ENCODE data around the gene PRUNE2. TPM values are rescaled to one million over a fixed set of nuclear protein-coding genes. Genes with fewer than 3 reads are reported as not detected.
"Not testable (repeated sequence)": the region's sequence is repeated elsewhere in the genome, so short reads cannot be mapped to it uniquely, and the experiment has no call there.

The PRUNE2 gene, protein sequence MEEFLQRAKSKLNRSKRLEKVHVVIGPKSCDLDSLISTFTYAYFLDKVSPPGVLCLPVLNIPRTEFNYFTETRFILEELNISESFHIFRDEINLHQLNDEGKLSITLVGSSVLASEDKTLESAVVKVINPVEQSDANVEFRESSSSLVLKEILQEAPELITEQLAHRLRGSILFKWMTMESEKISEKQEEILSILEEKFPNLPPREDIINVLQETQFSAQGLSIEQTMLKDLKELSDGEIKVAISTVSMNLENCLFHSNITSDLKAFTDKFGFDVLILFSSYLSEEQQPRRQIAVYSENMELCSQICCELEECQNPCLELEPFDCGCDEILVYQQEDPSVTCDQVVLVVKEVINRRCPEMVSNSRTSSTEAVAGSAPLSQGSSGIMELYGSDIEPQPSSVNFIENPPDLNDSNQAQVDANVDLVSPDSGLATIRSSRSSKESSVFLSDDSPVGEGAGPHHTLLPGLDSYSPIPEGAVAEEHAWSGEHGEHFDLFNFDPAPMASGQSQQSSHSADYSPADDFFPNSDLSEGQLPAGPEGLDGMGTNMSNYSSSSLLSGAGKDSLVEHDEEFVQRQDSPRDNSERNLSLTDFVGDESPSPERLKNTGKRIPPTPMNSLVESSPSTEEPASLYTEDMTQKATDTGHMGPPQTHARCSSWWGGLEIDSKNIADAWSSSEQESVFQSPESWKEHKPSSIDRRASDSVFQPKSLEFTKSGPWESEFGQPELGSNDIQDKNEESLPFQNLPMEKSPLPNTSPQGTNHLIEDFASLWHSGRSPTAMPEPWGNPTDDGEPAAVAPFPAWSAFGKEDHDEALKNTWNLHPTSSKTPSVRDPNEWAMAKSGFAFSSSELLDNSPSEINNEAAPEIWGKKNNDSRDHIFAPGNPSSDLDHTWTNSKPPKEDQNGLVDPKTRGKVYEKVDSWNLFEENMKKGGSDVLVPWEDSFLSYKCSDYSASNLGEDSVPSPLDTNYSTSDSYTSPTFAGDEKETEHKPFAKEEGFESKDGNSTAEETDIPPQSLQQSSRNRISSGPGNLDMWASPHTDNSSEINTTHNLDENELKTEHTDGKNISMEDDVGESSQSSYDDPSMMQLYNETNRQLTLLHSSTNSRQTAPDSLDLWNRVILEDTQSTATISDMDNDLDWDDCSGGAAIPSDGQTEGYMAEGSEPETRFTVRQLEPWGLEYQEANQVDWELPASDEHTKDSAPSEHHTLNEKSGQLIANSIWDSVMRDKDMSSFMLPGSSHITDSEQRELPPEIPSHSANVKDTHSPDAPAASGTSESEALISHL (N-terminal part only)
- polyA plus RNA-seq, result not detected

GRCh38 chr9:76905791-76906646, at the start of gene PRUNE2:
TSS of gene PRUNE2 (minus strand) at chr9:76906114. CDS start at chr9:76905963, 151 bp downstream.
- no peak within 1 kb of the TSS for H3K27ac Mint-ChIP-seq
- peak within 1 kb of the TSS in 2 of 4 donors; percentile 78 to 84 for H3K4me3 Mint-ChIP-seq
- H3K36me3 Mint-ChIP-seq, result peaks cover 2% of the 10 kb centered on the region
- H3K4me1 Mint-ChIP-seq, result peaks cover 0 to 3% (median 2%) of the 10 kb centered on the region in 3 donors
- peaks cover 0 to 2% (median 2%) of the 10 kb centered on the region in 3 donors for H3K9me3 Mint-ChIP-seq
- peaks cover 34% of the 10 kb centered on the region for H3K27me3 Mint-ChIP-seq

- H3K27ac Mint-ChIP-seq, result not testable (repeated sequence)
Measured at GRCh38 chr9:76955406-76955805, 49.5 kb upstream of the PRUNE2 start.

DNA sequence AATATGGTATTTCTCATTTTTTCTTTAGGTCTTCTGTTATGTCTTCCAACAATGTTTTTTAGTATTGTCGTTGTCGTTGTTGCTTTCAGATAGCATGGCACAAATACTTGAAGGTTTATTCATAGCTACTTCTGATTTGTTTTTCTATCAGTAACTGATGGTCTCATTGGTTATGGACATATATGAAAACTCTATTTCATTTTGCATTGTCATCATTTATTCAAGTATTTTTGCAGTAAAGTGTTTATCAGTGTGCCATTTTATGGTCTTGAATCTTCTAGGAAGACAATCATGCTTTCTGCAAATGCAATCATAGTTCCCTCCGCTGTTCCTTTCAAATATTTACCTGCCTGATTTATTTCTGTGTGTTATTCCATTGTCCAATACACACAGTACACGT, 44.0 kb upstream of the PRUNE2 start:
- Mint-ChIP-seq H3K27me3 (peaks cover 2% of the 10 kb centered on the region), H3K4me3 (no peak overlapping the region), H3K4me1 (no peaks in the 10 kb centered on the region), H3K36me3 (peaks cover 2% of the 10 kb centered on the region), H3K27ac (no peak overlapping the region), H3K9me3 (peaks cover 3 to 9% (median 4%) of the 10 kb centered on the region in 3 donors)

More at GRCh38 chr9:76955406-76955805, 49.5 kb upstream of the PRUNE2 start:
- not testable (repeated sequence) for H3K4me1 Mint-ChIP-seq, H3K27me3 Mint-ChIP-seq, H3K9me3 Mint-ChIP-seq, H3K36me3 Mint-ChIP-seq
- H3K4me3 Mint-ChIP-seq, result peak overlapping the region in 1 of 4 donors; percentile 21

GRCh38 chr9:76944011-76944410, 38.1 kb upstream of the PRUNE2 start:
- no peaks in the 10 kb centered on the region for H3K9me3 Mint-ChIP-seq
- H3K27me3 Mint-ChIP-seq, result no peaks in the 10 kb centered on the region
- no peak overlapping the region for H3K27ac Mint-ChIP-seq
- H3K36me3 Mint-ChIP-seq, result no peaks in the 10 kb centered on the region
- H3K4me3 Mint-ChIP-seq, result no peak overlapping the region
- no peaks in the 10 kb centered on the region for H3K4me1 Mint-ChIP-seq

DNA sequence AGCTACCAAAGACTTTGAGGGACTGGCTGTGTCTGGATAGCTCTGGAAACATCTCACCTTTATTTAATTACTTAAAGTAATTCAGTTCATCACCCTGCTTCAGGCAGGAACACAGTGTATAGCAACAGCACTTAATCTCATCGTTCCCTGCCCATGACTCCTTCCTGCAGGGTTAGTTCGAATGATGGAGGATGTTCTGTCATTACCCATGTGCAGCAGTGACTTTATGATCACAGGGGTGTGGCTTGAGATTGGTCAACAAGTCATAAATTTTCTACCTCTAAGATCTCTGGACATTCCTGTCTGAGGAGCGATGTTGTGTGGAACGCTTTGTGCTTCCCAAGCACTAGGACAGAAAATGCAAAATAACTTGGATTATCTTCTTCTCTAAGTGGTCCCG, 37.1 kb upstream of the PRUNE2 start:
- Mint-ChIP-seq H3K27ac (no peak overlapping the region), H3K27me3 (no peaks in the 10 kb centered on the region), H3K36me3 (no peaks in the 10 kb centered on the region), H3K4me3 (no peak overlapping the region), H3K9me3 (no peaks in the 10 kb centered on the region), H3K4me1 (no peaks in the 10 kb centered on the region)

- Mint-ChIP-seq H3K27me3 (peaks cover 2% of the 10 kb centered on the region), H3K4me1 (no peaks in the 10 kb centered on the region), H3K27ac (no peak overlapping the region), H3K4me3 (no peak overlapping the region), H3K9me3 (peaks cover 0 to 4% (median 0%) of the 10 kb centered on the region in 3 donors), H3K36me3 (no peaks in the 10 kb centered on the region)
Measured at GRCh38 chr9:76932757-76933156, 26.8 kb upstream of the PRUNE2 start.

DNA sequence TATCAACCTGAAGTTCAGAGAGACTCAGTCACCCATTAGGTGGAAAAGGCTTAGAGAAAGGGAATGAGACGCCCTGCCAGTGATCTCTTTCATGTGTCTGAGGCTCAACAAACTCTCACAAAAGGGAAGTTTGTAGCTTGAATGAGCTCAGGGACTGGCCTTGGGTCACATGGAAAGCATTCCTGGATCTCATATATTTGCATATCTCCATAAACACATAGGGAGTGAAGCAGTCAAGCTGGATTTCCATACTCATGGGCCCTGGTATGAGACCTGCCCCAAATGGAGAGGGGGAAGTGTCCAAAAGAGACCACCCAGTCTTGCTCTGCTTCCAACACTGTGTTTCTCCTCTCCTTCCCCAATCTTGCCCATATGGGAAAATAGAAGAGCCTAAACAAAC, 26.4 kb upstream of the PRUNE2 start:
- Mint-ChIP-seq H3K27ac (no peak overlapping the region), H3K9me3 (peaks cover 0 to 4% (median 0%) of the 10 kb centered on the region in 3 donors), H3K36me3 (no peaks in the 10 kb centered on the region), H3K4me1 (no peaks in the 10 kb centered on the region), H3K27me3 (peaks cover 2% of the 10 kb centered on the region), H3K4me3 (no peak overlapping the region)

DNA sequence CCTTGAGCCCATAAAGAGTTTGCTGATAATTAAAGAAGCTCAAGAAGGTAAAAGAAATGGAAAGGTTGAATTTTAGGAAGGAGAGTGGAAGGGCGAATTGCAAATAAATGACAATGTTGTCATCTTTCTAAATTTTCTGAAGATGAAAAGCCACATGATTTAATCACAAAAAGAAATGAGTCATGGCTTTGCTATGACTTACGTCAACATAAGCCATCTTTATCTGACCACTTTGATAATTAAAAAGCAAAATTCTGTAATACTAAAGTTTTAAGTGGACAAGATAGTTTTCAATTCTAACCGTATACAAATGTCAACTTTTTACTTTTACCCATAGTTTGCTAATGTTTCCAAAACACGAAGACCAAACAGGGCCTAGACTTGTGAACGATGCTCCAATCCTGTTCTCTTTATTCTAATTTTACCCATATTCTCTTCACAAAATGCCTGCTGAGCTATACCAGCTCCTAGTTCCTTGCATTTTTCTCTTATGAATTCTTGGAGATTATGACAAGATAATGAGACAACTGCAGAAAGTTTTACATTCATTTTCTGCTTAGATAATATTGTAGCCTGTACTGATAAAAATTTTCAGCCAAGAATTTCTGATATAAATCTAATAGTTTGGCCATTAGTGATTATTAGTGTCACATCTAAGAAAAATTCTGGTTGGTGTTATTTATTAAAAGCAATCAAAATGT, 21.8 kb upstream of the PRUNE2 start:
- Mint-ChIP-seq H3K27me3 (peaks cover 3% of the 10 kb centered on the region), H3K9me3 (peaks cover 0 to 5% (median 4%) of the 10 kb centered on the region in 3 donors), H3K4me3 (no peak overlapping the region), H3K36me3 (no peaks in the 10 kb centered on the region), H3K27ac (no peak overlapping the region), H3K4me1 (no peaks in the 10 kb centered on the region)

DNA sequence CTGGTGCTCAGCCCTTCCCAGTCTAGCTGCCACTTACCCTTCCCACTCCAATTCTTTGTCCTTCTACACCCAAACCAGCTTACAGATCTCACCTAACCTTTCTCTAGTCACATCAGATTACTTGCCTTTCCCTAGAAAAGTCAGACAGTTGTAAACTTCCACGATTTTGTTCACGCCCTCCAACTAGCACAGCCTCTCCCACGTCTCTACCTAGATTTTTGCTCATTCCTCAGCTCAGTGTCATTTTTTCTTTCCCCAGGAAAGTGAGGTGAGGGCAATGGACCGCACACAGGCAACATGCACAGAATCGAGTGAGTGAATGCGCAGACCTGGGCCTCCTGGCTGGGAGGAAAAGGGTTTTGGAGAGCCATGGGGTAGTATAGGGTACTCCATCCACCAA, 20.9 kb upstream of the PRUNE2 start:
- Mint-ChIP-seq H3K4me3 (no peak overlapping the region), H3K9me3 (peaks cover 0 to 5% (median 4%) of the 10 kb centered on the region in 3 donors), H3K27me3 (peaks cover 3% of the 10 kb centered on the region), H3K27ac (no peak overlapping the region), H3K36me3 (no peaks in the 10 kb centered on the region), H3K4me1 (no peaks in the 10 kb centered on the region)

GRCh38 chr9:76926324-76926741, 20.4 kb upstream of the PRUNE2 start:
- Mint-ChIP-seq H3K4me1 (no peaks in the 10 kb centered on the region), H3K9me3 (peaks cover 0 to 5% (median 4%) of the 10 kb centered on the region in 3 donors), H3K27ac (no peak overlapping the region), H3K4me3 (no peak overlapping the region), H3K36me3 (peaks cover 1% of the 10 kb centered on the region), H3K27me3 (peaks cover 3% of the 10 kb centered on the region)

DNA sequence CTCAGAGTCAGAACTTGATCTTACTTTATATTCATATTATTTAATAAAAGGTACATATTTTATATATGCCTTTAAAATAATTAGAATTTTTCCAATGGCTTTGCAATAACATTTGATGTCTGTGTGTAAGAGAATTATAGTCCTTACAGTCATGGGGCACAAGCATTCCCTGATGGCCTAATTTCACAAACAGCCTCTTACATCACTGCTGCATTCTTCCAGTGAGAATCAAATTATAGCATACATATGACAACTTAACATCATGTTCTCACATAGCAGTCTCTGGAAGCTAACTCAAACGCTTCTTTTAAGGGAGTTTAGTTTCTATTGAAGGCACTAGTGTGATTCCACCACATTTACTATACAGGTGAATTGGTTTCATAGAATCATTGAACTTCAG, 15.3 kb upstream of the PRUNE2 start:
- Mint-ChIP-seq H3K4me3 (no peak overlapping the region), H3K9me3 (peaks cover 0 to 5% (median 4%) of the 10 kb centered on the region in 3 donors), H3K27ac (no peak overlapping the region), H3K27me3 (no peaks in the 10 kb centered on the region), H3K4me1 (no peaks in the 10 kb centered on the region), H3K36me3 (peaks cover 1% of the 10 kb centered on the region)

DNA sequence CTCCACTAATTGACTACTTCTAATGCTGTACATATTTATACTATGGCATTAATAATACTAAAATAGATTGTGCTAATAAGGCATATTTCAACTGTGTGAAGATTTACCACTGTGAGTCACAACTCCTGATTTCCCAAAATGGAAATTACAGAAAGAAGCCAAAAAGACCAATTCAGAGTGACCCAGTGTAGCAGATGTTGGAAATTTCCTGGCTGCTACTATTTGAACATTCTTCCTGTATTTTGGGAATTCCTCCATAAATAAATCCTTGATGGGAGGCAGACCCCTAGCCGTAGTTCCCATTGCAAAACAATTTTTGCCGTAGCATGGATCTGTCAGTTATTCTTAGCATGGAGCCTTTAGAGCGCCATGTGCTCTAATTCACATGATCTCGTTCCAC, 11.4 kb upstream of the PRUNE2 start:
- Mint-ChIP-seq H3K4me1 (no peaks in the 10 kb centered on the region), H3K9me3 (peaks cover 0 to 2% (median 0%) of the 10 kb centered on the region in 3 donors), H3K27ac (no peak overlapping the region)

DNA sequence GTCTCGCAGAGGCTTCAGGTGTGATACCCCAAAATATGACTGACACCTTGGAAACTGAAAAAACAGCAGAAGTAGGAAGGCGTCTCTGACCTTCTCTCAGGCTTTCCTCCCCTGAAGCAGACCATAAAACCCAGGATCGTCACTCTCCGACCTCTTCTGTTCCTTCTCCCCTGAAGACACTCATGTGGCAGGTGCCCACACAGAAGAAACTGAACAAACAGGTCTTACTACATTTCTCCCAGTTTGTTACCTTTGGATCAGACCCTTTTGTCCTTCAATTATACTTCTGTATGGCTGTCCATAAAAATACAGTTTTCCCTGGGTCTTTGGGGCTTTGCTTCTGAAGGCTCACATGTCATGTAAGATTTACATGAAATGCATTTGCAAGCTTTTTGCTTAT, 10.3 kb upstream of the PRUNE2 start:
- Mint-ChIP-seq H3K36me3 (no peaks in the 10 kb centered on the region), H3K9me3 (peaks cover 0 to 2% (median 0%) of the 10 kb centered on the region in 3 donors), H3K27ac (peak overlapping the region in 1 of 3 donors; percentile 25), H3K4me3 (no peak overlapping the region), H3K4me1 (no peaks in the 10 kb centered on the region), H3K27me3 (peaks cover 2% of the 10 kb centered on the region)

More for the DNA sequence above, 11.4 kb upstream of the PRUNE2 start:
- Mint-ChIP-seq H3K4me3 (no peak overlapping the region), H3K36me3 (peaks cover 1% of the 10 kb centered on the region), H3K27me3 (peaks cover 2% of the 10 kb centered on the region)

Measured in IgD-negative memory B cell (primary cell).